Thyroid gland (tissue), 4 donors: ENCODE measurements around the gene BCAM. TPM values are rescaled to one million over a fixed set of nuclear protein-coding genes. Genes with fewer than 3 reads are reported as not detected.

Experiments
- DNase-seq, 2 donors: peaks; one replicate each; pipeline ENCODE4 v3.0.0-alpha.2; 2019
- H3K27ac ChIP-seq, 3 donors: fragments of 200-600 bp; sonication (generic); 1 replicate in 2 of 3; 2 replicates in 1 of 3; pipeline ENCODE4 v1.5.1; 2016 to 2019; ENCODE audit warnings: mild to moderate bottlenecking in 1 of 3, moderate library complexity in 1 of 3
- H3K27me3 ChIP-seq: fragments of 200-600 bp; sonication (generic); one replicate; pipeline ENCODE4 v1.5.1; 2019
- H3K36me3 ChIP-seq, 2 donors: fragments of 200-600 bp; sonication (generic); one replicate each; pipeline ENCODE4 v1.5.1; 2016 to 2019
- H3K4me1 ChIP-seq, 2 donors: fragments of 200-600 bp; sonication (generic); one replicate each; pipeline ENCODE4 v1.5.1; 2017 to 2019
- H3K4me3 ChIP-seq, 3 donors: fragments of 200-600 bp; sonication (generic); replicated peaks in 1 of 3; 1 replicate in 2 of 3; 2 replicates in 1 of 3; pipeline ENCODE4 v1.5.1; 2016; ENCODE audit warnings: mild to moderate bottlenecking in 1 of 3
- H3K9me3 ChIP-seq: fragments of 200-600 bp; sonication (generic); one replicate; pipeline ENCODE4 v1.5.1; 2017
- CTCF ChIP-seq, 6 experiments: fragments of 200-600 bp in 3 of 6; fragments of 450-650 bp in 3 of 6; sonication (generic) in 3 of 6; IDR thresholded peaks; one replicate each; pipeline ENCODE4 v1.5.1; 2016 to 2019; ENCODE audit warnings: antibody characterized with exemption in 6 of 6, mild to moderate bottlenecking in 2 of 6, inconsistent platforms in 1 of 6, moderate library complexity in 1 of 6
- POLR2A ChIP-seq, 2 donors: fragments of 450-650 bp; IDR thresholded peaks; one replicate each; pipeline ENCODE4 v1.6.1; 2017; ENCODE audit warnings: antibody characterized with exemption in 2 of 2, mild to moderate bottlenecking in 2 of 2, moderate library complexity in 1 of 2
- WGBS, 2 donors: methylation state at CpG; one replicate each; pipeline ENCODE4 v1.1.5; 2017; 5-methylcytosine and 5-hydroxymethylcytosine counted together
- intact Hi-C: fragments of 100-400 bp; cut with DNase I; formaldehyde crosslinking; loops from one replicate; pipeline ENCODE4 v1.15.1; 2023
- total RNA-seq, 4 donors: library from RNA; depleted of rRNA; stranded (reverse); fragments of >200 nt; gene quantifications; one replicate each; pipeline ENCODE4 v1.2.3, GENCODE V29; 2016

Gene BCAM
- 100 to 1,000 TPM; 156 to 391 (median 285) TPM for total RNA-seq

GRCh38 chr19:44808463-44809371 is at the start of gene BCAM:
TSS of gene BCAM (plus strand) at chr19:44809103. CDS start at chr19:44809125, 22 bp downstream.
- peak within 1 kb of the TSS; percentile 90 to 99 (median 95) for H3K27ac ChIP-seq
- peak; percentile 91 to 94 for DNase-seq
- H3K4me1 ChIP-seq = peaks cover 33 to 47% of the 10 kb centered on the region in 2 donors
- intact Hi-C loops = loop anchor here (2.0 kb wide), 1 partner anchor 30 kb away; no protein-coding TSS in a partner anchor
- H3K36me3 ChIP-seq = peaks cover under 1 to 6% of the 10 kb centered on the region in 2 donors
- TF ChIP-seq CTCF (IDR thresholded peaks at IDR 0.05) = no peak
- peak in 1 of 2 donors; percentile 70 for TF ChIP-seq POLR2A (IDR thresholded peaks at IDR 0.05)
- 1 to 8% methylated on average over 7 to 41 of the region's 59 CpGs for WGBS, 2 donors
- H3K4me3 ChIP-seq = peak within 1 kb of the TSS; percentile 43 to 73 (median 64)
- no peaks in the 10 kb centered on the region for H3K9me3 ChIP-seq
- no peaks in the 10 kb centered on the region for H3K27me3 ChIP-seq

GRCh38 chr19:44762038-44762437 is 46.9 kb upstream of the BCAM start:
- intact Hi-C loops = no loop called here
- 87 to 94% methylated on average over 8 of the region's 8 CpGs for WGBS, 2 donors
- TF ChIP-seq CTCF (IDR thresholded peaks at IDR 0.05) (no peak), POLR2A (IDR thresholded peaks at IDR 0.05) (no peak)
- H3K27ac ChIP-seq = no peak overlapping the region
- no peak overlapping the region for H3K4me3 ChIP-seq
- H3K27me3 ChIP-seq = no peaks in the 10 kb centered on the region
- no peaks in the 10 kb centered on the region for H3K9me3 ChIP-seq
- no peak for DNase-seq
- H3K4me1 ChIP-seq = peaks cover 1 to 18% of the 10 kb centered on the region in 2 donors
- peaks cover 26 to 34% of the 10 kb centered on the region in 2 donors for H3K36me3 ChIP-seq

GRCh38 chr19:44765033-44765948 is 43.6 kb upstream of the BCAM start:
- WGBS, 2 donors = 90 to 91% methylated on average over 22 of the region's 22 CpGs
- H3K27ac ChIP-seq = no peak overlapping the region

GRCh38 chr19:44765949-44766335 is 43.0 kb upstream of the BCAM start:
- H3K27me3 ChIP-seq = no peaks in the 10 kb centered on the region
- intact Hi-C loops = loop anchor here (5.0 kb wide), 1 partner anchor 79 kb away; no protein-coding TSS in a partner anchor
- no peak overlapping the region for H3K4me3 ChIP-seq
- TF ChIP-seq CTCF (IDR thresholded peaks at IDR 0.05) (no peak), POLR2A (IDR thresholded peaks at IDR 0.05) (no peak)
- H3K36me3 ChIP-seq = no peaks in the 10 kb centered on the region
- H3K27ac ChIP-seq = no peak overlapping the region
- H3K4me1 ChIP-seq = no peaks in the 10 kb centered on the region
- DNase-seq = no peak
- 86 to 94% methylated on average over 3 of the region's 3 CpGs for WGBS, 2 donors
- no peaks in the 10 kb centered on the region for H3K9me3 ChIP-seq

More at GRCh38 chr19:44765033-44765948, 43.6 kb upstream of the BCAM start:
- H3K4me3 ChIP-seq = no peak overlapping the region
- intact Hi-C loops = loop anchor here (5.0 kb wide), 1 partner anchor 78 kb away; no protein-coding TSS in a partner anchor
- peaks cover 0 to 5% of the 10 kb centered on the region in 2 donors for H3K36me3 ChIP-seq
- H3K9me3 ChIP-seq = no peaks in the 10 kb centered on the region
- TF ChIP-seq POLR2A (IDR thresholded peaks at IDR 0.05) (no peak), CTCF (IDR thresholded peaks at IDR 0.05) (no peak)
- DNase-seq = no peak
- H3K4me1 ChIP-seq = no peaks in the 10 kb centered on the region
- no peaks in the 10 kb centered on the region for H3K27me3 ChIP-seq
